Inferior parietal cortex (tissue), 1 donor: Measurements from ENCODE around the gene SIPA1L2.

ENCODE experiments used
- DNase-seq: peaks from one replicate; pipeline ENCODE4 v3.0.0-alpha.2; 2016; ENCODE audit errors: extremely low spot score

The SIPA1L2 gene

DNA sequence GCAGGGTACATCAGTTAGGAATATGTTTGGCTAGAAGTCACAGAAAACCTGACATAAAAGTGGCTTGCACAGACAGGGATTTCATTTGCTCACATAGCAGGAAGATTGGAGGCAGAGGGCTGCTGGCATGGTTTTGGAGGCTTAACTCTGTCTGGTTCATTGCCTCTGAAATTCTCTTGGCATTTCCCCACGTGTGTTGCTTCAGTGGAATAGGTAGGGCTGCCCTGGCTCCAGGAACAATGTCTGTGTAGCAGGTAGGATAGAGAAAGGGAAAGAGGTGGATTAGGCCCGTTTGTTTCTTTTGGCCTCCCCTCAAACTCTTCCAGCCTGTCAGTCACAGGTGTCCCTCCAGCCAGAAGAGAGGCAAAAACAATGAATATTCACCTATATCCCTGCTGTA is 20.5 kb upstream of the SIPA1L2 start:
- no peak for DNase-seq

DNA sequence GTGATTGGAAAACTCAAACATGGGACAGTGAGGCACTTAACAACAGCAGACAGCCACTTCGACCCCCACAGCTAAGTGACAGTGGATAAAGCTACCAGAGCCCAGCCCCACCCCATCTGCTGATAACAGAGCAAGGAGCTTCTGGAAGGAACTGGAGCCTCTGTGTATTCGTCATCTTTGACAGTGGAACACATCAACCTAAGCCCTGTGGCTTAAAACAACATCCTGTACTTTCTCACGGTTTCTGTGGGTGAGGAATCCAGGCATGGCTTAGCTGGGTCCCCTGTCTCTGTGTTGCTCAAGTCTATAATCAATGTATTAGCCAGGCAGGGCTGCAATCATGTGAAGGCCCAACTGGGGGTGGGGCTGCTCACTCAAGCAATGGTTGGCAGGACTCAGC is 18.4 kb upstream of the SIPA1L2 start:
- no peak for DNase-seq

DNA sequence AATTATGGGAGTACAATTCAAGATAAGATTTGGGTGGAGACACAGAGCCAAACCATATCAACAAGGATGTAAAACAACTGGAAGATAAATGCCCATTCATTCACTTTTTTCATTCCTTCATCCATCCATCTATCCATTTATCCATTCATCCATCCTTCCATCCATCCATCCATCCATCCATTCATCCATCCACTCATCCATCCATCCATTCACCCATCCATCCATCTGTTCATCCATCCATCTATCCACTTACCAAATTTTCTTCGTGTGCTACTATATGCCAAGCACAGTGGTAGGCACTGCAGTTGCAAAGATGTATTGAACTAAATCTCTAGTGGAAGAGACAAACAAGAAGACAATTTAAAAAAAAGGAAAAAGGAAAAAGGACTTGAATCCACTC is 14.3 kb upstream of the SIPA1L2 start:
- no peak for DNase-seq

DNA sequence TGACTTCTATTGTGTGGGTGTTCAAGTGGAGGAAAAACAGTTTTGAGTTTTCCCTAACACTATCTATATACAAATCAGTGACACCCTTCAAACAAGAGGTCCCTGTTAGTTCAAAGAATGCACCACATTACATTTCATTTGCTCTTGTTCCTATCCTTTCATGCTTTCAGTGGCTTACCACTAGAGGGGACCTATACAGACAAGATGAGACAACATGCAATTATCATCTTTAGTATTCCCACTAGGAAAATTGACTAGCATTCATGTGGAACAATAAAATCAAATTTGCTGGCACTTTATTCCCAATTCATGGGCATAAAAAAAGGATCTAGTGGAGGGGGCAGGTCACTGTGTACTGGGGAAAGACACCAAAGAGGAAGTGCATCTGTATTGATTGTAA is 13.3 kb upstream of the SIPA1L2 start:
- no peak for DNase-seq

DNA sequence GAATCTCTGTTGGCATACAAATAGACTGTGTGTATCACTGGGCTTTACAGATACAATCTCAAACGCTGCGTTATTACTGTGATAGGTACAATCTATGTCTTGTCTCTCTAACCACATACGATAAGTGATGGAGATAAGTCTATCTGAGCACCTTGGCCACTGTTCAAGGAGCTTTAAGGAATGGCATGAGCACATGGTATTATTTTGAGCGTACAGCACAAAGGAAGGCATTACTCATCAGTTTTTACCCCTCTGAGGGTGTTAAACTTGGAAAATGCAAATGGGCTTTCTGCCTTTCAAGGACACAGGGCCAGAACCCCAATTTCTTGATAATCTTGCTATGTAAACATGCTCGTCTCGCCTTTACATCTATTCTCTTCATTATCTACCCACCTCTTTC is 11.6 kb upstream of the SIPA1L2 start:
- no peak for DNase-seq

DNA sequence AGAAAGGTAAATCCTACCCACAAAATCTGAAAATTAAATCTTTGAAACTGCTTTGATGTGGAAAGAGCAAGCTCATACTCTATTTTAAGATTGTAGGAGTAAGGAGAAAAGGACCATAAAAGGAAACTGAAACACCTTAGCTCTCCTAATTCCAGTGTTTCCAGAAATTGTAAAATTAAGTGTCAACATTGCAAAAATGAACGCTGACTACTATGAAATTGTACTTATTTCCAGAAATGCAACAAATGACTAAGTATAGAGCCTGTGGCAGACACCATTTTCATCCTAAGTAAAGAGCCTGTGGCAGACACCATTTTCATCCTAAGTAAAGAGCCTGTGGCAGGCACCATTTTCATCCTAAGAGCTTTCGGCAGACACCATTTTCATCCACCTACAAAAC is 6.9 kb upstream of the SIPA1L2 start:
- DNase-seq: no peak

DNA sequence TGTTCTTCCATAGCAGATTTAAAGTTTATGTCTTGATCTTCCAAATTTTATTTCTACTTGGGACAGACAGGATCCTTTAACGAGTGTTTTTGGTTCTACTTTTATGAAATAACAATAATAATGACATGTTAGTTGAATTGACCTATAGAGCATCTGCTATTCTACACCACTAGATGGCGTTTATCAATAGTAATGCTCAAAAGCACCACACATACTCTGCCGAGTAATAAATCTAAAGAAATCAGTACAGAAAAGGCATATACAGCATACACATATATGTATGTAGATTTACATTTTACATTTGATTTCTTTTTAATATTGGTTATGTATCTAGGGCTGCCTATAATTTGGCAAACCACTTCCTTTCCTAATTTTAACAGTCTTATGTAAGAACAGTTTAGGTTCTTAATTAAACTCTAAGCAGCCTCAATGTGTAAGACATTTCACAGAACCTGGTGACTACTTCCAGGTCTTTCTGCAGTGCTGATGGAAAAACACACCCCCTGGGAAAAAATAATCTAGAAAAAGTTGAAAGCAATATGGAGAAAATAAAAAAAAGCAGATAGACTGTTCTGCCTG is 5.9 kb upstream of the SIPA1L2 start:
- DNase-seq: peak; percentile 65

DNA sequence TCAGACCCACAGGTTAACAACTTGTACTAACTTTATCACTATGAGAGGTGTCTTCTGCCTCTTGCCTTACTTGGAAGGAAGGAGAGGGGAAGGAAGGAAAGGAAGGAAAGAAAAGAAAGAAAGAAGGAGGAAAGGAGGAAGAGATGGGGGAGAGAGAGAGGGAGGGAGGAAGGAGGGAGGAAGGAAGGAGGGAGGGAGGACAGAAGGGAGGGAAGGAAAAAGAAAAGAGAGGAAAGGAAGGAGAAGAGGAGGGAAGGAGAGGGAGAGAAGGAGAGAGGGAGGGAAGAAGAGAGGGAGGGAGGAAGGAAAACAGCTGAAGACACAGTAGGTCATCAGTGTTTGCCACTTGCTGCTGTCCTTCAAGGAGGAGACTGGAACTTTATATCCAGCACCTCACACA is 5.3 kb upstream of the SIPA1L2 start:
- no peak for DNase-seq

DNA sequence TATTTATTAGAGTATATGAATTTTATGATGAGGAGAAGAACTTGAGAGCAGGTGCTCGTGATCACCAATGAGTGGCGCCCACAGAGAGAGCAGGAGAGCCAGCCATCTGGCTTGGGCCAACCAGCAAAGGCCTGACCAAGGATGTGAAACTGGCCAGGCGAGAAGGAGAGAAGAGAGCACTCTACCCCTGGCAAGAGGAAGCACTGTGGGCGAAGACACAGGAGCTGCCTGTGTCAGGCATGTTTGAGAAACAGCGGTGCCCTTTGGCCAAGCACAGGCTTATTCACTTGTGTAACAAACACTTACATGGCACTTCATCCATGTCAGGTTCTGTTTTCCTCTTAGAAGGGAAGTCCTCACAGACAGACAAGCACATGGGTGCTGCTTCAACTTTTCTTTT is 4.2 kb upstream of the SIPA1L2 start:
- DNase-seq: no peak

DNA sequence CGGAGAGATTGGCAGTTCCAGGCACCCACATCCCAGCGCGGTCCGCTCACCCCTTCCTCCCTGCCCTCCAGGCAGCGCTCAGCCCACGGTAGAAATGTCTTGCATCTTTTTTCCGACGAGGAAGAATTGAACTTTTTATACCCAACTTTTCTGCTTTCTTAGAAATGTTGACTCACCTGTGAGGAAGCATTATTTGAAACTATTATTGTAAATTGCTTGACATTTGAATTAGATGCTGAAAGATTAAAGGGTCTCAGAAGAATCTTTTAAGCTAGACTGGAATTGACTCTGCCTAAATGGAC is 912 bp upstream of the SIPA1L2 start:
- no peak for DNase-seq

DNA sequence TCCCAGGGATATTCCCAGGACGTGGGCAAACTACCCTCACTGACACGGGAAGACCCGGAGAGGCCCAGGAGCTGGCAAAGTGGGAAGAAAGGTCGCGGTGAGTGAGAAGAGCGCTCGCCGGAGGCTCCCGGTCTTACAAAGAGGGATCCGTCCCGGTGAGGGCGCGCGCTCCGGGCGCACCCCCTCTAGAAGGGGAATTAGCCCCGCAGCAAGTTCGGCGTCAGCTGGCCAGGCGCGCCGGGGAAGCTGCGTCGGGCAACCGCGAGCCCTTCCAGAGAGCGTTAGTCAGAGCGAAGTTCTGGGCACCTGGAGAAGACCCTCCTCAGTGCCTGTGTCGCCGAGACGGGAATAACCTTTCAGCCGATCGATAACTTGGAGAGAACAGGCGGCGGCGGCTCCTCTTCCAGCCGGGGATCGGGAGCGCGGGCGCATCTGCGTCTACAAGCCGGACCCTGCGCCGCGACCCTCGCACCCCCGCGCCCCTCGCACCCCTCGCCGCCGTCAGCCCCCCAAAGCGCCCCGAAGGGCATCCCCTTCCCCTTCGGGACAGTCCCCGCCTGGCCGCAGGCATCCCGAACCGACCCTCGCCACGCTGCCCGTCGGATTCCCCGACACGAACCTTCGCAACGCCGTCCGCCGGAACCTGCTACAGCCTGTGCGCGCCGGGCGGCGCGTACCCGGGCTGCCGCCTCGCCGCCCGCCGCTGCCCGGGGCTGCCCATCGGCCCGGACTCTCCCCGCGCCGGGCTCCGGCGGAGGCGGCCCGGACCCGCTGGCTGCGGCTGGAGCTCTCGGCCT is 485 bp downstream of the SIPA1L2 start:
- DNase-seq: no peak

DNA sequence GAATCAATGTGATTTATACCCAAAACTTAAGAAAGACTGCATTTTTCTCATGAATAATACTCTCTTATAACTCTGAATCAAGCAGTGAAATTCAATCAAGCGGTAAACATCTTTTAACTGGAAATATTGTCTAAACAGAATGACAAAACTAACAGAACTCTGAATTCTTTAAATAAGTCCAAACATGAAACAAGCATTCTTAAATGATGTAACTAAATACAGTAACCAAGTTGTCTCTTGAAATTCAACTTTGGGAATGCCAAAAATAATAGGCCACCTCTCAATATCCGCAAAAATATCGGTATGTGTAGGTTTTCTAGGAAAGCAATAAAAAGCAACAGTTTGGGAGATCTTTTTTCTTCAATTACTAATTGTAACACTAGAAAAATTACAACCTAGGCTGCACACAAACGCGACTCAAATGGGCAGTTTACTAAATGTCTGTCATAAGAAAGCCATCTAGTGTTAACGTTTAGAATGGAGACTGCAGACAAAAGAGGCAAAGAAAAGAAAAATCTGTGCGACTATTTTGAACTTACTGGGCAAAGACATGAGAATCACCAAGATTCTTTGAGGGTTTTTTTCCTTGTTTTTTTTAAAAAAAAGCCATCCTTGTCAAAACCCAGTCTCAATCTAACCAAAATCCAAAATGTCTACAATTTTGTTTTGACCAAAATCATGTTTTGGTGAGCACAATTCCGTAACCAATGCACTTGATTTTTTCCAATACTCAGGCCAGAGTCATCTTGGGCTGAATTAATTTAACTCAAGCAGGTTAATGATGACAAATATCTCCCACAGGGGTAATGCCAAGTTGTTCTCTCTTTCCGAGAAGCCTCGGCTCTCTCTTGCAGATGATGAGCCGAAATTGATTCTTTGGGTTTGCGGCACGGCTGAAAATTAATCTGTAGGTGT is 1.3 kb downstream of the SIPA1L2 start:
- DNase-seq: peak; percentile 79

DNA sequence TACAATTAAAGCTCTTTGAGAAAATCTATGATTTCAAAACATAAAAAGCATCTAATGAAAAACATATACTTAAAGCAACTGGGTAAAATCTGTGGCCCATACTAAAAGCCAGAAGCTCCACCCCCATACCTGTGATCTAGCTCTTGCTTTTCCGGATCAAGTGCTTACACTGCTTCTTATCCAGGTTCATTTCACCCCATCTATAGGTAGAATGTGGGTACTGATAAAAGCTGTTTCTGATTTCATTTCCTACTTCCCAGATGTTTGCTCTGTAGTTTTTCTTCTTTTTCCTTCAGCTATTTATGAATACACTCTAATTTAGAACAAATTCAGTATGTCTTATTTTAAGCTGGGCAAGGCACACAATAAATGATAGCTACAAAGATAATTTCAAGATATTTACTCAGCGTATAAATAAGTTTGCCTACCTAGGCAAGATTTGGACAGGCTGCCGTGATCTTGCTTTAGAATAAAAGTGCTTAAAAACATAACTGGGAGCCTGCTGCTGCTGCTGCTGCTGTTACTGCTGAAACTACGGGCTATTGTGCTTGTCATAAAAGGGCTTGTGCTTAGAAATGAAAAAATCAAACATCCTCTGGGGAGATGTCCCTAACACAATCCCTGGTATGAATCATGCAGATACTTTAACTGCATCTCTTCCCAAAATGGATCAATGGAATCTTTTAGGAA is 2.1 kb downstream of the SIPA1L2 start:
- DNase-seq: no peak

DNA sequence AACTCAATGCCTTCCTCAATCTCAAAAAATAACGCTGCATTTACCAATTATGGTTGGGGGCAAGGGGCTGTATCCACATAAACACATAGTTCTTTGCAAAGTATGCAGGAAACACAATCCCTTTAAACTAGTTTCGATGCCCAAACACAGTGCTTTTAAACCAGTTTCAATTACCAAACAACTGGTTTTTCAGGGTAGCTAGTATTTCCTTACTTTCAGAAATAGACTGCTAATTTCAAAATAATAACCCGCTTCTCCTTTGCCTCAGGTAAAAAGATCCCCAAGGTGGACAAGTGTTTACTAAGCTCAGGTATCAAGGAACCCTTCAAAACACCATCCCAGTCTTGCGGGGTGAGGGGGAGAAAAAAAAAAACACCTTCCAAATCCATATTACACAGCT is 2.8 kb downstream of the SIPA1L2 start:
- no peak for DNase-seq

DNA sequence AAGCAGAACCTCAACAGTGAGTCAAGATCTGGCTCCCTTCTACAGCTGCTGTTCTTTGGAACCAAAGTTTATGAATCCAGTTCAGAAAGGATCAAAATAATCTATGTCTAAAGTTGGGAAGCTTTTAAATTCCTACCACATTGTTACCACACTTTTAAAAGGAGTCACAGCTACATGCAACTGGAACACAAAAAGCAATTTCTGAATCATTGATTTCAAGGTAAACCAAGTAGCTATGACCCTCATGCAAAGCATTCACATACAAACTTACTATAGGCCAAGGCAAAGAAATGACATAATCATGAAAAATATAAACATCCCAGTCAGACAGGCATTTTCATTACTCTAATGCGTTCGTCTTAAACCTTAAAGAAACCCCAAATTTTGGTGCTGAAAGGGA is 3.5 kb downstream of the SIPA1L2 start:
- no peak for DNase-seq

DNA sequence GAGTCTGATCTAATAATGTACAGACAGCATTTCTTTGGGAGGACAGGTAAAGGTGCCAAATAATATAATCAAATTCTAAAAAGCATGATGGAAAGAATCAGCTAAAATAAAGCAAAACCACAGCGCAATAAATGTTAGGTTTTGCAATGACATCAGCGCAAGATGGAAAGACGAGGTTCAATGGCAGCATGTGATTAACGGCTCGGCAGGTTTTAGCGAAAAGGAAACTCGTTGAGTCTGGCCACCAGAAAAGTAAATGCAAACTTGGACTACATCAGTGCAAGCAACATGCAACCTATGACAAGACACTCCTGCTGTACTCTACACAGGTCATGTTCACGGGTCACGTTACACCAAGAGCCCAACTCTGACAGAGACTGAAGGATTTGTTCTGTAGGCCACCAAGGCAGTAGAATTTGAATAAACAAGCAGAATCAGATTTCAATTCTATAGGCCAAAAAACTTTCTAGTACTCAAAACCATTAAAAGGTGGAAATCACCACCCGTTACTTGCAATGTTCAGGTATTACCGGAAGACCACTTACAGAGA is 4.5 kb downstream of the SIPA1L2 start:
- no peak for DNase-seq

DNA sequence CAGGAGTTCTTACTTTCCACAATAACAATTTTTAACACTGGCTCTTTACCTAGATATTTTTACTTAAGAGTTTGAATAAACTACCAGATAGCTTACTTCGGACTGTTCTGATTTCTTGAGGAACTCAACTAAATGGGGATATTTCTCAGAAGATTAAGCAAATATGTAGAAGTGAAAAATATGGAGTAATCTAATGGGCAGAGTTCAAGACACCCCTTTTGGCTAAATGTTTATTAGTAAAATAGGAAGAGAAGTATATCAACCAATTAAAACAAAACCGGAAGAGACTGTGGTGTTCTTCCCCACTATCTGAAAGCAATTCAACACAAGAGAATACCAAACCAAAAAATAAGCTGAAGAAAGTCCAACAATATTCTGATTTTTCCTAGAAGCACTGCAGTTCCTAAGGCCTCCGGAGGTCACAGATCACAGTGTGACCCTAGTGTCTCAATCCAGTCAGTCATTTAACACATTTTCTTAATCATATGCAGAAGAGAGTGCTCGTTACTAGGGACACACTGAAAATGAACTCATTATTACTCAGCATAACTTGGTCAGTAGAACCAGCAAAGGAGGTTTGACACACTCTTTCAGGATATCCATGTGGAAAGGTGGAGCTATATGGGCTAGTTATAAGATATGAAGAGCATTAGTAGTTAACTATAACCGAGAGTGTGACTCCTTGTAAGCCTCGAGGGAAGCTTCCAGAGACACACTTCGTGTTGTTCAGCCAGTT is 5.2 kb downstream of the SIPA1L2 start:
- DNase-seq: no peak

DNA sequence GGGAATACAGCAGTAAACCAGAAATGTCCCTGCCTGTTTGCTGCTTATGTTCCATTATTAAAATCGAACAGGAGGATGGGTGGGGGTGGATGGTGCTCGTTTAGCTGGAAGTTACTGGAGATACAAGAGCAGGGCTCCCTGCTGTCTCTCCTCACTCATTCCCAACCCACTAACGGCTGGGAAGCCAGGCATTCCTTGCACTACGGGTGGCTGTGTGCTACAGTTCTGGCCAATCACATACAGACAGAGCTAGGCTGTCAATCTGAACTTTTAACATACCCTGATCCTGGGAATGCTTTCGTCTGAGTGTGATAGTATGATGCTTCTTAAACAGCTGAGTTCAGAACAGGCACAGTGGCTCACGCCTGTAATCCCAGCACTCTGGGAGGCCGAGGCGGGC is 7.0 kb downstream of the SIPA1L2 start:
- DNase-seq: no peak

DNA sequence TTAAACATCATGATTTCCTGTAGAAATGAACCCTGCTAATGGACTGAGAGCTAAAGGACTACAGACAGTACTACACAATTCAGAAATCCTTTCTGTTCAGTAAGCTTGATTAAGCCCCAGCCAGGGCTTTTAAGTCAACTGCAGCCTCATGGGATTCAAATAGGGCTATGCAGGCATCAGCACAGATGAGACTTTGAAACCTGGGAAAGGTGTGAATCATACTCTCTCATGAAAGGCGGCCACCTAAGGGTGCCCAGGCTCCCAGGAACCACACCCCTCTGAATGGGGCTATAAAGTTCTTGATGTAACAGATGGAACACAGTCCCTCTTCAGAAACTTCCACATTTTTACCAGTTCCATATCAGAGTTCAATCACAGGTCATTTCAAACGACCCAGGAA is 7.6 kb downstream of the SIPA1L2 start:
- DNase-seq: no peak

DNA sequence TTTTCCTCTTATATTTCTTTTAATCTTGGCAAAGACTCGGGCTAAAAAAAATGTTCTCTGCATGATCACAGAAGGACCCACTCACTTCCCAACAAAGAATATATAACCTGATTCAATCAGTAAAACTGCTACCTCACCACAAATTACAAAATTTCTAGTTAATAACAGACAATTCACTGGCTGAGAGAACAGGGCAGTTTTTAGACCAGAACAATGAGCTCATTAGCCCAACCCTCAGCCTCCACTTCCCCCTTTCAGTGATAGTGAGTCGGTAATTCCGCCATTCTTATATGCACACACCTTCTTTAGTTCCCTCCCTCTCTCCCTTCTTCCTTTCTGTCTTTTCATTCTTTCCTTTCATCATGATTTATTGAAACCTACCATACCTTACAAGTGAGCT is 8.9 kb downstream of the SIPA1L2 start:
- DNase-seq: no peak

DNA sequence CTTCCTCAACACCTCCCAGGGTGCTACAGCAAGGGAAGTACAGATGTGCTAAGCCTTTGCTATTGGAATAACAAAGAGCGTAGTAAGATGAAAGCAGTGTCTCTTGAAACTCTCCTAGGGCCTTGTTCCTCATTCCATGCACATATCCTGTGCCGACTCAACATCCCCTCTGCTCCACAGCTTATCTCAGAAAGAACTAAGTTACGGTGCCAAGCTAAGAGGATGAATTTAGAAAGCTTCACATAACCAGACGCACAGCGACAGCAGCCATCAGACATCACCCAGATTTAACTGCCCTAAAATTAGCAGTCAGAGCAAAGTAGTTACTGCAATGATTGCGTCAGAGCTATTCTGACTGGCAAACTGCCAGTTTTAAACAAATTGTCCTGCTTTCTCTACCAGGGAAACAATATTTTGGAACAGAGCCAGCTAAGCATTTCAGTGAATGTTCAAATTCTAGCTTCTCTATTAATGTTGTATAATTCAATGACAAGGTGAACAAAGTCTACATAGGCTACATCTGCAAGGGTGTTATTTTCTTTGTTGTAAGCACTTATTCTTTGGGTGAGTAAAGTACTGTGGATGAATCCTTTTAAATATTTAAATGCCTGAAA is 9.5 kb downstream of the SIPA1L2 start:
- peak; percentile 79 for DNase-seq
